Measurements from ENCODE around the gene MON1A. TPM values are rescaled to one million over a fixed set of nuclear protein-coding genes. Genes with fewer than 3 reads are reported as not detected.

Gene MON1A
- total RNA-seq, 1 donor, result 13.0 TPM

- Histone ChIP-seq H3K79me2 (ENCODE audit: insufficient read depth, low read length) (no peaks in the 10 kb centered on the region), H3K36me3 (ENCODE audit: insufficient read depth, low read length) (no peaks in the 10 kb centered on the region), H3K27me3 (ENCODE audit: insufficient read depth, low read length) (peaks cover 14% of the 10 kb centered on the region), H3K4me1 (ENCODE audit: insufficient read depth, low read length) (no peaks in the 10 kb centered on the region), H3K9me3 (ENCODE audit: low read depth, low read length) (no peaks in the 10 kb centered on the region), H3K27ac (ENCODE audit: low read depth, low read length) (no peak overlapping the region), H2AFZ (ENCODE audit: low read length) (no peak overlapping the region), H3K4me3 (ENCODE audit: insufficient read depth, low read length) (no peak overlapping the region), H3K4me2 (ENCODE audit: insufficient read depth, low read length) (no peak overlapping the region), H4K20me1 (ENCODE audit: insufficient read depth, low read length) (no peaks in the 10 kb centered on the region)
- no peak for TF ChIP-seq CTCF (IDR thresholded peaks at IDR 0.05; ENCODE audit: extremely low read depth, low read depth, low read length)
- no peak for DNase-seq (ENCODE audit: insufficient read length, low spot score, missing footprints)
Measured at GRCh38 chr3:49877716-49878115, 51.9 kb downstream of the MON1A start.

DNA sequence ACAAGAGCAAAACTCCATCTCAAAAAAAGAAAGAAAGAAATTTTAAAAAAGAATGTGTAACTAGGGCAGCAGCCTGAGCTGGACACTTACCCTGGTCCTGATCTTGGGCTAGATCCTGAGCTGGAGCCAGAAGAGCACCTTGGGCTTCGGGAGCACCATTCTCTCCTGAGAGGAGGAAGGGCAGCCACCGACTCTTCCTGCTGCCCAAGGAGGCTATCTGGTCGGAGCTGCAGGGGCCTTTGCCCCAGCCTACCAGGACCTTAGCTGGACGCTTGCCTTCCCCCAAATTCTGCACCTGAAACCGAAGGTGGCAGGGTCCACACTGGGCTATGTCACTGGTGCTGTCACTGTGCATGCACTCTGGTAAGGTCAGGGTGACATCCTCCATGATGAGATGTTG lies 53.0 kb downstream of the MON1A start:
- no peaks in the 10 kb centered on the region for H3K79me2 ChIP-seq (ENCODE audit: insufficient read depth, low read length)
- TF ChIP-seq CTCF (IDR thresholded peaks at IDR 0.05; ENCODE audit: extremely low read depth, low read depth, low read length), result no peak
- no peaks in the 10 kb centered on the region for H3K9me3 ChIP-seq (ENCODE audit: low read depth, low read length)
- no peaks in the 10 kb centered on the region for H3K36me3 ChIP-seq (ENCODE audit: insufficient read depth, low read length)
- DNase-seq (ENCODE audit: insufficient read length, low spot score, missing footprints), result no peak
- H3K4me3 ChIP-seq (ENCODE audit: insufficient read depth, low read length), result no peak overlapping the region
- peaks cover 7% of the 10 kb centered on the region for H3K27me3 ChIP-seq (ENCODE audit: insufficient read depth, low read length)
- H3K27ac ChIP-seq (ENCODE audit: low read depth, low read length), result no peak overlapping the region
- H4K20me1 ChIP-seq (ENCODE audit: insufficient read depth, low read length), result no peaks in the 10 kb centered on the region
- H3K4me1 ChIP-seq (ENCODE audit: insufficient read depth, low read length), result no peaks in the 10 kb centered on the region
- H2AFZ ChIP-seq (ENCODE audit: low read length), result no peak overlapping the region
- H3K4me2 ChIP-seq (ENCODE audit: insufficient read depth, low read length), result no peak overlapping the region

GRCh38 chr3:49873623-49874022 lies 56.0 kb downstream of the MON1A start:
- Histone ChIP-seq H3K36me3 (ENCODE audit: insufficient read depth, low read length) (no peaks in the 10 kb centered on the region), H3K4me3 (ENCODE audit: insufficient read depth, low read length) (no peak overlapping the region), H3K4me1 (ENCODE audit: insufficient read depth, low read length) (no peaks in the 10 kb centered on the region), H3K27me3 (ENCODE audit: insufficient read depth, low read length) (peaks cover 29% of the 10 kb centered on the region), H3K4me2 (ENCODE audit: insufficient read depth, low read length) (no peak overlapping the region), H4K20me1 (ENCODE audit: insufficient read depth, low read length) (no peaks in the 10 kb centered on the region), H3K79me2 (ENCODE audit: insufficient read depth, low read length) (no peaks in the 10 kb centered on the region), H3K9me3 (ENCODE audit: low read depth, low read length) (no peaks in the 10 kb centered on the region), H2AFZ (ENCODE audit: low read length) (no peak overlapping the region), H3K27ac (ENCODE audit: low read depth, low read length) (no peak overlapping the region)
- peak; percentile 19 for DNase-seq (ENCODE audit: insufficient read length, low spot score, missing footprints)
- TF ChIP-seq CTCF (IDR thresholded peaks at IDR 0.05; ENCODE audit: extremely low read depth, low read depth, low read length), result no peak

- Histone ChIP-seq H3K79me2 (ENCODE audit: insufficient read depth, low read length) (no peaks in the 10 kb centered on the region), H2AFZ (ENCODE audit: low read length) (no peak overlapping the region), H4K20me1 (ENCODE audit: insufficient read depth, low read length) (no peaks in the 10 kb centered on the region), H3K4me3 (ENCODE audit: insufficient read depth, low read length) (no peak overlapping the region), H3K4me2 (ENCODE audit: insufficient read depth, low read length) (no peak overlapping the region), H3K27me3 (ENCODE audit: insufficient read depth, low read length) (peaks cover 37% of the 10 kb centered on the region), H3K36me3 (ENCODE audit: insufficient read depth, low read length) (no peaks in the 10 kb centered on the region), H3K9me3 (ENCODE audit: low read depth, low read length) (no peaks in the 10 kb centered on the region), H3K4me1 (ENCODE audit: insufficient read depth, low read length) (no peaks in the 10 kb centered on the region), H3K27ac (ENCODE audit: low read depth, low read length) (no peak overlapping the region)
- no peak for TF ChIP-seq CTCF (IDR thresholded peaks at IDR 0.05; ENCODE audit: extremely low read depth, low read depth, low read length)
- peak; percentile 78 for DNase-seq (ENCODE audit: insufficient read length, low spot score, missing footprints)
Measured at GRCh38 chr3:49872801-49873281, 56.8 kb downstream of the MON1A start.
